ENCODE results near the gene HRH1. TPM values are rescaled to one million over a fixed set of nuclear protein-coding genes. Genes with fewer than 3 reads are reported as not detected.

HRH1 gene
- total RNA-seq, 1 donor: 20.6 TPM

DNA sequence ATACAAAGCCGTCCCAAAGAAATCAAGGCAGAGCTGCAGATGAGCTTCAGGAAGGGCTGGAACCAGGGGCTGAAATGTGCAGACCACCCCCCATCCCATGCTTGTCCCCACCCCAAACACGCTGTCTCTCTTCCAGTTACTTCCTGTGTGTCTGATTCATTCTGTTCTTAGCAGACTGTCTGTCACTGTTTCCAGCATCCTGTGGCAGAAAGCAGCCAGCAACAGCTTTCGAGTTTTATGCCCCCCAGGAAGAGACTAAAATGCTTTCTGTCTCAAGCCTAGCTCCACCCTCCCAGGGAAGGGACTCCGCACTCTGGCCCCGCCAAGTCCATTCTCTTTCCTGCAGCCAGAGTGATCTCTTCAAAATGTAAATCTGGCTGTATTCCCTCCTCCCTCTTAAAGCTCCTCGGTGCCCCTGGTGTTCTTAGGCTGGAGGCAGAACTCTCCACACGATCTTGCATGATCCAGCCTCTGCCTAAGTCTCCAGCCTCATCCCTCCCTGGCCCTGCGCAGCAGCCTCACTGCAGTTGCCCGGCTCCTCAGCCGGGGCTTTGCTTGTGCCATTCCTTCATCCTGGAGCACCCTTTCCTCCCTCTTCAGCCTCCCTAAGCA, 41.5 kb downstream of the HRH1 start:
- TF ChIP-seq, protein P1, sequence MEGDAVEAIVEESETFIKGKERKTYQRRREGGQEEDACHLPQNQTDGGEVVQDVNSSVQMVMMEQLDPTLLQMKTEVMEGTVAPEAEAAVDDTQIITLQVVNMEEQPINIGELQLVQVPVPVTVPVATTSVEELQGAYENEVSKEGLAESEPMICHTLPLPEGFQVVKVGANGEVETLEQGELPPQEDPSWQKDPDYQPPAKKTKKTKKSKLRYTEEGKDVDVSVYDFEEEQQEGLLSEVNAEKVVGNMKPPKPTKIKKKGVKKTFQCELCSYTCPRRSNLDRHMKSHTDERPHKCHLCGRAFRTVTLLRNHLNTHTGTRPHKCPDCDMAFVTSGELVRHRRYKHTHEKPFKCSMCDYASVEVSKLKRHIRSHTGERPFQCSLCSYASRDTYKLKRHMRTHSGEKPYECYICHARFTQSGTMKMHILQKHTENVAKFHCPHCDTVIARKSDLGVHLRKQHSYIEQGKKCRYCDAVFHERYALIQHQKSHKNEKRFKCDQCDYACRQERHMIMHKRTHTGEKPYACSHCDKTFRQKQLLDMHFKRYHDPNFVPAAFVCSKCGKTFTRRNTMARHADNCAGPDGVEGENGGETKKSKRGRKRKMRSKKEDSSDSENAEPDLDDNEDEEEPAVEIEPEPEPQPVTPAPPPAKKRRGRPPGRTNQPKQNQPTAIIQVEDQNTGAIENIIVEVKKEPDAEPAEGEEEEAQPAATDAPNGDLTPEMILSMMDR (IDR thresholded peaks at IDR 0.05; ENCODE audit: insufficient read depth, low read length): peak; percentile 19
- H3K4me3 ChIP-seq (ENCODE audit: low read depth, low read length): peak overlapping the region; percentile 42
- peak; percentile 81 for DNase-seq (ENCODE audit: low read depth)

DNA sequence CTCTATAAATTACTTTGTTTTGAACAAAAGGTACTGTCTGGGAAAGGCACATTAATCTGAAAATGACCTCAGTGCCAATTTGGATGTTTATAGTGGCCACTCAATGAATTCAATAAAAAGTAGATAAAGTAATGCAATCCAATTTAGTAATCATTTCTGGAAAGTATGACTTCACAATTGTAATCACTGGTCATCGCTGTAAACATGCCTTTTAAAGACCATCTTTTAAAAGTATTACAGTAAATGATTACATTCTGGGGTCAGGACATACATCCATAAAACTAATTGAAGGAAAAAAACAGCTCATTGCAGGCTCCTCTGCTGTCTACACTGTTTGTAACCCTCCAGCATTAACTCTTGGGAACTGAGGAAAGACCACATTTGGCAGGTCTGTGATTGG, 43.2 kb downstream of the HRH1 start:
- TF ChIP-seq, protein P1 (IDR thresholded peaks at IDR 0.05; ENCODE audit: insufficient read depth, low read length): no peak
- no peak overlapping the region for H3K4me3 ChIP-seq (ENCODE audit: low read depth, low read length)
- DNase-seq (ENCODE audit: low read depth): peak; percentile 59

GRCh38 chr3:11198070-11198469, 43.8 kb downstream of the HRH1 start:
- DNase-seq (ENCODE audit: low read depth): no peak
- no peak overlapping the region for H3K4me3 ChIP-seq (ENCODE audit: low read depth, low read length)
- TF ChIP-seq, protein P1 (IDR thresholded peaks at IDR 0.05; ENCODE audit: insufficient read depth, low read length): no peak

DNA sequence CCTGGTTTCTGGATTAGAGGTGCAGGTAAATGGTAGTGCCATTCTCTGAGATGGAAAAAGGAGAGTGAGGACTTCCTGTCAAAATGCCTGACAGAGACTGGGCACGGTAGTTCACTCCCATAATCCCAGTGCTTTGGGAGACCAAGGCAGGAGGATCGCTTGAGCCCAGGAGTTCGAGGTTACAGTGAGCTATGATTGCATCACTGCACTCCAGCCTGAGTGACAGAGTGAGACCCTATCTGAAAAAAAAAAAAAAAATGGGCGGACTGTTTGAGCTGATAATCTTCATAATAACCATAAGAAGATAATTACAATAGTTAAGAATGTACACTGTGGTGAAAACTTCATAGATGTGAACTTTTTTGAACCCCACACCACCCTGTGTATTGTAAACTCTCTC, 44.2 kb downstream of the HRH1 start:
- TF ChIP-seq, protein P1 (IDR thresholded peaks at IDR 0.05; ENCODE audit: insufficient read depth, low read length): no peak
- no peak overlapping the region for H3K4me3 ChIP-seq (ENCODE audit: low read depth, low read length)
- no peak for DNase-seq (ENCODE audit: low read depth)

GRCh38 chr3:11199902-11200845, 45.9 kb downstream of the HRH1 start:
- no peak overlapping the region for H3K4me3 ChIP-seq (ENCODE audit: low read depth, low read length)
- peak; percentile 58 for DNase-seq (ENCODE audit: low read depth)
- TF ChIP-seq, protein P1 (IDR thresholded peaks at IDR 0.05; ENCODE audit: insufficient read depth, low read length): no peak

DNA sequence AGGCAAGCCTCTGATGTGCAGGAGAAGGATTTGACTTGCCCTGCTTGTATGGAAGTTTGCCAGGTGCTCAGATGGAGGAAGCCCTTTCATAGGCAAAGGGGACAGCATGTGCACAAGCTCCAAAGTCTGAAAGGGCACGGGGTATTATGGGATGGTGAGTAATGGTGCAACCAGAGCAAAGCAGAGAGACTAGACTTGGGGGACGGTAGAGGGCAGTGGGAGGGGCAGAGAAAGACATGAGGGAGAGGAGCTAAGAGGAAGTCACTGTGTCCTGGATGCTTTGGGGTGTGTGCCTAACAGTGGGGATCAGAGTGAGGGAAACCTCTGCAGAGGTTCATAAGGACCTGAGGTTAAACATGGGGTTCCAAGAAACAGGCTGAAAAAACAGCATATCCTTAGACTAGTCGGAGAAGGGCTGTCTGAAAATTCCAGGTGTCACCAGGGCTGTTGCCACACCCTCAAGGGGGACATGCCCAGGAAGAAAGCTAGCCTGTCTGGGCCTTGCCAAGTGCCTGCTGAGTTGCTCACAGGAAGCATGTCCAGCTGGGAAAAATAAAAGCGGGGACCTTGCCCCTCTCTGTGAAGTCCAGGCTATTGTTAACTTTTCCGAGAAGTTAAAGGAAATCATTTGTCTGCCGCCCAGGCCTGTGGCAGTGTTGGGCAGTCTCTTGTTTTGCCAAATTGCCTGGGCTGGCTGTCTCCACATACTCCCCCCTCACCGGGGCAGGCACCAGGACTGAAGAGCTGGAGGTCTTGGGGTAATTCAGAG, 47.1 kb downstream of the HRH1 start:
- TF ChIP-seq, protein P1 (IDR thresholded peaks at IDR 0.05; ENCODE audit: insufficient read depth, low read length): no peak
- DNase-seq (ENCODE audit: low read depth): peak; percentile 76
- no peak overlapping the region for H3K4me3 ChIP-seq (ENCODE audit: low read depth, low read length)

All from fibroblast of the aortic adventitia (primary cell).